Fibroblast of lung (primary cell): ENCODE data around the gene BCL2L12. TPM values are rescaled to one million over a fixed set of nuclear protein-coding genes. Genes with fewer than 3 reads are reported as not detected.
A peak's percentile ranks its signal among the peaks of the same experiment; 100 is the strongest.

Experiments used
- DNase-seq, 2 donors: peaks; one replicate each; pipeline versions ENCODE4 v3.0.0 to v3.0.0-alpha.2; 2010; ENCODE audit warnings: low read depth in 2 of 2
- H2AFZ ChIP-seq: 2 replicates; pipeline ENCODE4 v1.5.1; 2012; ENCODE audit warnings: low read length, control low read depth, inconsistent platforms
- H3K27ac ChIP-seq: 2 replicates; pipeline ENCODE4 v1.5.1; 2011; ENCODE audit warnings: low read length, control low read depth; ENCODE audit not compliant: insufficient read depth
- H3K27me3 ChIP-seq: 2 replicates; pipeline ENCODE4 v1.5.1; 2011; ENCODE audit warnings: mild to moderate bottlenecking, low read length; ENCODE audit not compliant: control insufficient read depth, insufficient read depth
- H3K36me3 ChIP-seq: 2 replicates; pipeline ENCODE4 v1.5.1; 2011; ENCODE audit warnings: low read length; ENCODE audit not compliant: control insufficient read depth, insufficient read depth
- H3K4me1 ChIP-seq: 2 replicates; pipeline ENCODE4 v1.5.1; 2011; ENCODE audit warnings: low read length; ENCODE audit not compliant: control insufficient read depth, insufficient read depth; ENCODE audit errors: extremely low read depth
- H3K4me2 ChIP-seq: 2 replicates; pipeline ENCODE4 v1.5.1; 2011; ENCODE audit warnings: low read length, control low read depth; ENCODE audit not compliant: insufficient read depth; ENCODE audit errors: extremely low read depth
- H3K4me3 ChIP-seq, 4 experiments: fragments of 200-600 bp in 1 of 4; sonication (generic) in 1 of 4; replicated peaks in 1 of 4; 2 replicates each; pipeline ENCODE4 v1.5.1; 2011 to 2016; ENCODE audit warnings: low read length in 4 of 4, low read depth in 3 of 4, mild to moderate bottlenecking in 3 of 4, control low read depth in 2 of 4, inconsistent platforms in 1 of 4, mixed read lengths in 1 of 4; ENCODE audit not compliant: insufficient read depth in 1 of 4; ENCODE audit errors: control extremely low read depth in 1 of 4
- H3K79me2 ChIP-seq: 2 replicates; pipeline ENCODE4 v1.5.1; 2012; ENCODE audit warnings: mild to moderate bottlenecking, low read length, inconsistent platforms; ENCODE audit not compliant: control insufficient read depth, insufficient read depth
- H3K9ac ChIP-seq: 2 replicates; pipeline ENCODE4 v1.5.1; 2011; ENCODE audit warnings: mild to moderate bottlenecking, low read length, control low read depth; ENCODE audit not compliant: insufficient read depth
- H3K9me3 ChIP-seq: 2 replicates; pipeline ENCODE4 v1.5.1; 2012; ENCODE audit warnings: low read depth, low read length; ENCODE audit not compliant: control insufficient read depth, insufficient read depth
- H4K20me1 ChIP-seq: 2 replicates; pipeline ENCODE4 v1.5.1; 2011; ENCODE audit warnings: low read length; ENCODE audit not compliant: control insufficient read depth, insufficient read depth; ENCODE audit errors: extremely low read depth
- EZH2 ChIP-seq: IDR thresholded peaks from 2 replicates; pipeline ENCODE4 v1.5.1; 2012; ENCODE audit warnings: low read length, control low read depth, mild to moderate bottlenecking; ENCODE audit errors: missing control alignments
- polyA plus RNA-seq, 2 donors: library from polyadenylated mRNA; depleted of rRNA in 1 of 2; stranded (reverse) in 1 of 2; unstranded in 1 of 2; fragments of >200 nt; gene quantifications; 2 replicates each; pipeline ENCODE4 v1.2.1, GENCODE V29; 2011 to 2012; ENCODE audit warnings: missing spikeins in 1 of 2
- total RNA-seq: library from RNA; depleted of rRNA; stranded (reverse); fragments of >200 nt; gene quantifications from 2 replicates; pipeline ENCODE4 v1.2.1, GENCODE V29; 2014
- TF ChIP-seq, protein P1 (sequence below), 2 donors: IDR thresholded peaks in 1 of 2; conservative IDR thresholded peaks in 1 of 2; 1 replicate in 1 of 2; 2 replicates in 1 of 2; pipeline ENCODE4 v1.5.1; 2011 to 2012; ENCODE audit warnings: low read length in 2 of 2, control low read depth in 1 of 2, inconsistent platforms in 1 of 2, low read depth in 1 of 2, mild to moderate bottlenecking in 1 of 2

The BCL2L12 gene
- total and polyA plus RNA-seq, 2 donors (not counting 1 experiment from before 2014, with no cell fraction given): 4.8 to 5.0 TPM

DNA sequence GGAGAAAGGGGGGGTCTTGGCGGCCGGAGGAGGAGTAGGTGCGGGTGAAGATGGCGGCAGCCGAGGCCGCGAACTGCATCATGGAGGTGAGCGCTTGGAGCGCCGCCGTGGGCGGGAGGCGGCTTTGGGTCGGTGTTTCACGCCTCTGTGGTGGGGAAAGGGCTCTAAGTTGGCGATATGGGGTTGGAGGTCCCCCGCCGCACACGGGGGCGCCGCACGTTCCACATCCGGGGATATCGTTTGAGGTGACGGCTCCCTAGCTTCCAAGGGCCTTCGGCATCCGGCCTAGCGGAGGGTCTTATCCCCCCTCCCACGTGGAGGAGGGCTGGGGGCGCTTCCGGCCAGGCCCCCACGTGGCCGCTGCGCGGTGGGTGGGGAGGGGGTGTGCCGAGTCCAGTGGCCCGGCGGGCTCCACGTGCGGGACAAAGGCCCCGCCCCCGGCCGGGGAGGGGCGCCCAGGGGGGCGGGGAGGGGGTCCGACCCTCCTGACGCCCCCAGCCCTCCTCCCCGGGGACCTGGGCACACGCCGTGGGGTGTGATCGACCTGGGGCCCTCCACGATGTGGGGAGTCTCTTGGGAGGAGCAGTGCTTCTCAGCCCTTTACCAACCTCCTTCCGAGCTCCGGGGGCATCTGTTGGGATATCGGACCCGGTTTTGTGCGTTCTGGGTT is 11.6 kb downstream of the BCL2L12 start, which contains the start of gene PRMT1:
PRMT1 (plus strand) TSS at position 41 of the 670 bp plus-strand sequence; CDS start at position 51, 10 bp downstream.
- peak within 1 kb of the TSS; percentile 76 to 99 (median 90) for H3K4me3 ChIP-seq
- H3K79me2 ChIP-seq: peaks cover 40% of the 10 kb centered on the region
- H3K4me1 ChIP-seq: peaks cover 4% of the 10 kb centered on the region
- peak within 1 kb of the TSS; percentile 99 for H2AFZ ChIP-seq
- no peaks in the 10 kb centered on the region for H3K27me3 ChIP-seq
- TF ChIP-seq, protein P1, sequence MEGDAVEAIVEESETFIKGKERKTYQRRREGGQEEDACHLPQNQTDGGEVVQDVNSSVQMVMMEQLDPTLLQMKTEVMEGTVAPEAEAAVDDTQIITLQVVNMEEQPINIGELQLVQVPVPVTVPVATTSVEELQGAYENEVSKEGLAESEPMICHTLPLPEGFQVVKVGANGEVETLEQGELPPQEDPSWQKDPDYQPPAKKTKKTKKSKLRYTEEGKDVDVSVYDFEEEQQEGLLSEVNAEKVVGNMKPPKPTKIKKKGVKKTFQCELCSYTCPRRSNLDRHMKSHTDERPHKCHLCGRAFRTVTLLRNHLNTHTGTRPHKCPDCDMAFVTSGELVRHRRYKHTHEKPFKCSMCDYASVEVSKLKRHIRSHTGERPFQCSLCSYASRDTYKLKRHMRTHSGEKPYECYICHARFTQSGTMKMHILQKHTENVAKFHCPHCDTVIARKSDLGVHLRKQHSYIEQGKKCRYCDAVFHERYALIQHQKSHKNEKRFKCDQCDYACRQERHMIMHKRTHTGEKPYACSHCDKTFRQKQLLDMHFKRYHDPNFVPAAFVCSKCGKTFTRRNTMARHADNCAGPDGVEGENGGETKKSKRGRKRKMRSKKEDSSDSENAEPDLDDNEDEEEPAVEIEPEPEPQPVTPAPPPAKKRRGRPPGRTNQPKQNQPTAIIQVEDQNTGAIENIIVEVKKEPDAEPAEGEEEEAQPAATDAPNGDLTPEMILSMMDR (conservative IDR thresholded peaks at IDR 0.05 in 1 of 2, IDR thresholded peaks at IDR 0.05 in 1 of 2; ENCODE audit: low read depth in 1 of 2, low read length in 2 of 2): no peak
- no peak for TF ChIP-seq EZH2
- H3K4me2 ChIP-seq: peak within 1 kb of the TSS; percentile 89
- peak within 1 kb of the TSS; percentile 91 for H3K9ac ChIP-seq
- no peaks in the 10 kb centered on the region for H4K20me1 ChIP-seq
- peak in 1 of 2 donors; percentile 29 for DNase-seq
- H3K9me3 ChIP-seq: no peaks in the 10 kb centered on the region
- peaks cover 5% of the 10 kb centered on the region for H3K36me3 ChIP-seq
- H3K27ac ChIP-seq: peak within 1 kb of the TSS; percentile 98

GRCh38 chr19:49677901-49678674 is 12.4 kb downstream of the BCL2L12 start:
- peak overlapping the region; percentile 53 for H3K4me2 ChIP-seq
- no peak overlapping the region for H2AFZ ChIP-seq
- H3K4me3 ChIP-seq: peak overlapping the region; percentile 76 to 99 (median 90)
- no peak for TF ChIP-seq EZH2
- TF ChIP-seq, protein P1 (conservative IDR thresholded peaks at IDR 0.05 in 1 of 2, IDR thresholded peaks at IDR 0.05 in 1 of 2; ENCODE audit: low read depth in 1 of 2, low read length in 2 of 2): peak; percentile 56 to 64
- peaks cover 4% of the 10 kb centered on the region for H3K4me1 ChIP-seq
- no peaks in the 10 kb centered on the region for H3K9me3 ChIP-seq
- H3K79me2 ChIP-seq: peaks cover 40% of the 10 kb centered on the region
- H3K36me3 ChIP-seq: peaks cover 5% of the 10 kb centered on the region
- DNase-seq: peak; percentile 40 to 56
- H3K9ac ChIP-seq: peak overlapping the region; percentile 91
- peak overlapping the region; percentile 86 for H3K27ac ChIP-seq
- no peaks in the 10 kb centered on the region for H4K20me1 ChIP-seq
- no peaks in the 10 kb centered on the region for H3K27me3 ChIP-seq
